ENCODE results near the gene SFT2D2. TPM values are rescaled to one million over a fixed set of nuclear protein-coding genes. Genes with fewer than 3 reads are reported as not detected.

The SFT2D2 gene
- total and polyA plus RNA-seq, 9 donors: 6.1 to 15.7 (median 8.1) TPM

GRCh38 chr1:168281603-168282325, 56.0 kb downstream of the SFT2D2 start:
- Histone ChIP-seq H3K36me3 (ENCODE audit: control insufficient read depth, insufficient read depth, low read length) (no peaks in the 10 kb centered on the region), H3K27ac (ENCODE audit: low read length) (no peak overlapping the region)
- WGBS (ENCODE audit: insufficient coverage): 78% methylated on average over 3 of the region's 11 CpGs

GRCh38 chr1:168285521-168285790, 59.7 kb downstream of the SFT2D2 start:
- Histone ChIP-seq H3K27me3 (ENCODE audit: control insufficient read depth, insufficient read depth, low read length) (no peaks in the 10 kb centered on the region), H3K4me1 (ENCODE audit: control insufficient read depth, insufficient read depth, low read length) (no peaks in the 10 kb centered on the region), H3K36me3 (ENCODE audit: control insufficient read depth, insufficient read depth, low read length) (no peaks in the 10 kb centered on the region), H3K4me3 (ENCODE audit: low read length) (no peak overlapping the region), H3K9me3 (replicated peaks; ENCODE audit: control insufficient read depth, low read depth, low read length) (no peaks in the 10 kb centered on the region), H3K27ac (ENCODE audit: low read length) (no peak overlapping the region)
- DNase-seq: no peak

More at GRCh38 chr1:168281603-168282325, 56.0 kb downstream of the SFT2D2 start:
- H3K4me1 ChIP-seq (ENCODE audit: control insufficient read depth, insufficient read depth, low read length): no peaks in the 10 kb centered on the region
- H3K9me3 ChIP-seq (replicated peaks; ENCODE audit: control insufficient read depth, low read depth, low read length): peaks cover 5% of the 10 kb centered on the region
- no peak overlapping the region for H3K4me3 ChIP-seq (ENCODE audit: low read length)
- H3K27me3 ChIP-seq (ENCODE audit: control insufficient read depth, insufficient read depth, low read length): no peaks in the 10 kb centered on the region
- no peak for DNase-seq

- DNase-seq: no peak
- H3K36me3 ChIP-seq (ENCODE audit: control insufficient read depth, insufficient read depth, low read length): no peaks in the 10 kb centered on the region
- H3K4me3 ChIP-seq (ENCODE audit: low read length): no peak overlapping the region
- no peaks in the 10 kb centered on the region for H3K27me3 ChIP-seq (ENCODE audit: control insufficient read depth, insufficient read depth, low read length)
- no peak overlapping the region for H3K27ac ChIP-seq (ENCODE audit: low read length)
- no CpG with 5 or more reads among the region's 4 CpGs for WGBS (ENCODE audit: insufficient coverage)
- H3K4me1 ChIP-seq (ENCODE audit: control insufficient read depth, insufficient read depth, low read length): no peaks in the 10 kb centered on the region
- no peaks in the 10 kb centered on the region for H3K9me3 ChIP-seq (replicated peaks; ENCODE audit: control insufficient read depth, low read depth, low read length)
Measured at GRCh38 chr1:168285971-168286927, 60.4 kb downstream of the SFT2D2 start.

- no peak overlapping the region for H3K4me3 ChIP-seq (ENCODE audit: low read length)
- no peaks in the 10 kb centered on the region for H3K27me3 ChIP-seq (ENCODE audit: control insufficient read depth, insufficient read depth, low read length)
- H3K9me3 ChIP-seq (replicated peaks; ENCODE audit: control insufficient read depth, low read depth, low read length): no peaks in the 10 kb centered on the region
- H3K36me3 ChIP-seq (ENCODE audit: control insufficient read depth, insufficient read depth, low read length): no peaks in the 10 kb centered on the region
- no CpG with 5 or more reads among the region's 1 CpG for WGBS (ENCODE audit: insufficient coverage)
- no peak overlapping the region for H3K27ac ChIP-seq (ENCODE audit: low read length)
- H3K4me1 ChIP-seq (ENCODE audit: control insufficient read depth, insufficient read depth, low read length): no peaks in the 10 kb centered on the region
- no peak for DNase-seq
Measured at GRCh38 chr1:168287237-168287664, 61.4 kb downstream of the SFT2D2 start.

GRCh38 chr1:168288311-168289052, 62.7 kb downstream of the SFT2D2 start:
- Histone ChIP-seq H3K36me3 (ENCODE audit: control insufficient read depth, insufficient read depth, low read length) (no peaks in the 10 kb centered on the region), H3K4me1 (ENCODE audit: control insufficient read depth, insufficient read depth, low read length) (no peaks in the 10 kb centered on the region), H3K4me3 (ENCODE audit: low read length) (no peak overlapping the region), H3K27me3 (ENCODE audit: control insufficient read depth, insufficient read depth, low read length) (no peaks in the 10 kb centered on the region), H3K9me3 (replicated peaks; ENCODE audit: control insufficient read depth, low read depth, low read length) (no peaks in the 10 kb centered on the region), H3K27ac (ENCODE audit: low read length) (no peak overlapping the region)
- WGBS (ENCODE audit: insufficient coverage): 83% methylated on average over 1 of the region's 3 CpGs
- no peak for DNase-seq

- H3K9me3 ChIP-seq (replicated peaks; ENCODE audit: control insufficient read depth, low read depth, low read length): no peaks in the 10 kb centered on the region
- WGBS (ENCODE audit: insufficient coverage): 92% methylated on average over 9 of the region's 15 CpGs
- no peak overlapping the region for H3K27ac ChIP-seq (ENCODE audit: low read length)
- no peaks in the 10 kb centered on the region for H3K4me1 ChIP-seq (ENCODE audit: control insufficient read depth, insufficient read depth, low read length)
- no peak for DNase-seq
- no peaks in the 10 kb centered on the region for H3K27me3 ChIP-seq (ENCODE audit: control insufficient read depth, insufficient read depth, low read length)
- H3K36me3 ChIP-seq (ENCODE audit: control insufficient read depth, insufficient read depth, low read length): no peaks in the 10 kb centered on the region
- no peak overlapping the region for H3K4me3 ChIP-seq (ENCODE audit: low read length)
Measured at GRCh38 chr1:168291222-168291837, 65.5 kb downstream of the SFT2D2 start.

- H3K4me3 ChIP-seq (ENCODE audit: low read length): no peak overlapping the region
- no peaks in the 10 kb centered on the region for H3K9me3 ChIP-seq (replicated peaks; ENCODE audit: control insufficient read depth, low read depth, low read length)
- no CpG with 5 or more reads among the region's 1 CpG for WGBS (ENCODE audit: insufficient coverage)
- no peaks in the 10 kb centered on the region for H3K36me3 ChIP-seq (ENCODE audit: control insufficient read depth, insufficient read depth, low read length)
- H3K27me3 ChIP-seq (ENCODE audit: control insufficient read depth, insufficient read depth, low read length): no peaks in the 10 kb centered on the region
- no peaks in the 10 kb centered on the region for H3K4me1 ChIP-seq (ENCODE audit: control insufficient read depth, insufficient read depth, low read length)
- DNase-seq: no peak
- no peak overlapping the region for H3K27ac ChIP-seq (ENCODE audit: low read length)
Measured at GRCh38 chr1:168293356-168293755, 67.6 kb downstream of the SFT2D2 start.

GRCh38 chr1:168295411-168296114, 69.8 kb downstream of the SFT2D2 start:
- Histone ChIP-seq H3K27me3 (ENCODE audit: control insufficient read depth, insufficient read depth, low read length) (no peaks in the 10 kb centered on the region), H3K27ac (ENCODE audit: low read length) (no peak overlapping the region), H3K4me1 (ENCODE audit: control insufficient read depth, insufficient read depth, low read length) (no peaks in the 10 kb centered on the region), H3K9me3 (replicated peaks; ENCODE audit: control insufficient read depth, low read depth, low read length) (no peaks in the 10 kb centered on the region), H3K4me3 (ENCODE audit: low read length) (no peak overlapping the region), H3K36me3 (ENCODE audit: control insufficient read depth, insufficient read depth, low read length) (no peaks in the 10 kb centered on the region)
- WGBS (ENCODE audit: insufficient coverage): 85% methylated on average over 5 of the region's 8 CpGs
- DNase-seq: no peak

GRCh38 chr1:168297019-168297730, 71.4 kb downstream of the SFT2D2 start:
- Histone ChIP-seq H3K36me3 (ENCODE audit: control insufficient read depth, insufficient read depth, low read length) (no peaks in the 10 kb centered on the region), H3K4me1 (ENCODE audit: control insufficient read depth, insufficient read depth, low read length) (no peaks in the 10 kb centered on the region), H3K9me3 (replicated peaks; ENCODE audit: control insufficient read depth, low read depth, low read length) (no peaks in the 10 kb centered on the region), H3K27me3 (ENCODE audit: control insufficient read depth, insufficient read depth, low read length) (no peaks in the 10 kb centered on the region), H3K4me3 (ENCODE audit: low read length) (no peak overlapping the region), H3K27ac (ENCODE audit: low read length) (no peak overlapping the region)
- no peak for DNase-seq
- WGBS (ENCODE audit: insufficient coverage): no CpG with 5 or more reads among the region's 7 CpGs
